HepG2 (cell line): ENCODE results near the gene FOSL2. TPM values are rescaled to one million over a fixed set of nuclear protein-coding genes. Genes with fewer than 3 reads are reported as not detected.

Experiments
- CSRNP1 ChIP-seq: sonication (generic); formaldehyde crosslinking; IDR thresholded peaks from 2 replicates; pipeline ENCODE4 v1.8.1; 2023; ENCODE audit warnings: mild to moderate bottlenecking, missing genetic modification reagents
- DBP ChIP-seq: sonication (generic); formaldehyde crosslinking; IDR thresholded peaks from 2 replicates; pipeline ENCODE4 v1.4.0; 2020; ENCODE audit warnings: missing genetic modification reagents; ENCODE audit errors: not compliant biosample characterization
- FUBP1 ChIP-seq: sonication (generic); formaldehyde crosslinking; IDR thresholded peaks from 2 replicates; pipeline ENCODE4 v1.5.1; 2020; ENCODE audit warnings: missing genetic modification reagents, mild to moderate bottlenecking, borderline replicate concordance
- HHEX ChIP-seq: IDR thresholded peaks from 2 replicates; pipeline ENCODE4 v1.6.1; 2016; ENCODE audit warnings: control low read depth
- HMG20A ChIP-seq: IDR thresholded peaks from 2 replicates; pipeline ENCODE4 v1.6.1; 2016; ENCODE audit warnings: borderline replicate concordance
- MED13 ChIP-seq: sonication (generic); formaldehyde crosslinking; IDR thresholded peaks from 2 replicates; pipeline ENCODE4 v1.5.0; 2020; ENCODE audit warnings: missing genetic modification reagents
- MTF2 ChIP-seq: sonication (generic); formaldehyde crosslinking; IDR thresholded peaks from 2 replicates; pipeline ENCODE4 v1.5.0; 2020; ENCODE audit warnings: missing genetic modification reagents, borderline replicate concordance
- MXI1 ChIP-seq: IDR thresholded peaks from 3 replicates; pipeline ENCODE4 v1.6.1; 2012; ENCODE audit warnings: low read depth, low read length, inconsistent platforms, borderline replicate concordance
- NBN ChIP-seq: fragments of 450-650 bp; conservative IDR thresholded peaks from 2 replicates; pipeline ENCODE4 v1.6.1; 2017
- PHF21A ChIP-seq: sonication (generic); formaldehyde crosslinking; IDR thresholded peaks from 2 replicates; pipeline ENCODE4 v1.5.0; 2020; ENCODE audit warnings: mild to moderate bottlenecking, missing genetic modification reagents
- SMYD3 ChIP-seq: sonication (generic); formaldehyde crosslinking; IDR thresholded peaks from 2 replicates; pipeline ENCODE4 v1.8.1; 2023; ENCODE audit warnings: mild to moderate bottlenecking, missing genetic modification reagents
- TRIM22 ChIP-seq: fragments of 450-650 bp; IDR thresholded peaks from 2 replicates; pipeline ENCODE4 v1.6.1; 2017
- XRCC5 ChIP-seq: fragments of 200-400 bp; formaldehyde crosslinking; optimal IDR thresholded peaks from 2 replicates; pipeline ENCODE3; 2017; ENCODE audit warnings: mild to moderate bottlenecking, low read length
- ZBTB14 ChIP-seq: sonication (generic); formaldehyde crosslinking; IDR thresholded peaks from 2 replicates; pipeline ENCODE4 v1.4.0; 2020; ENCODE audit warnings: missing genetic modification reagents
- ZBTB34 ChIP-seq: sonication (generic); formaldehyde crosslinking; IDR thresholded peaks from 2 replicates; pipeline ENCODE4 v1.8.0; 2022; ENCODE audit warnings: mild to moderate bottlenecking, missing genetic modification reagents
- ZGPAT ChIP-seq: IDR thresholded peaks from 2 replicates; pipeline ENCODE4 v1.6.1; 2016; ENCODE audit warnings: mild to moderate bottlenecking
- ZNF660 ChIP-seq: sonication (generic); formaldehyde crosslinking; IDR thresholded peaks from 2 replicates; pipeline ENCODE4 v1.5.1; 2020; ENCODE audit warnings: mild to moderate bottlenecking, low read depth, missing genetic modification reagents, borderline replicate concordance
- ZNF768 ChIP-seq: sonication (generic); formaldehyde crosslinking; IDR thresholded peaks from 2 replicates; pipeline ENCODE4 v1.4.0; 2020; ENCODE audit warnings: missing genetic modification reagents
- polyA plus RNA-seq, 8 experiments: library from polyadenylated mRNA; depleted of rRNA in 3 of 8; stranded (reverse) in 7 of 8; unstranded in 1 of 8; fragments of >200 nt; fragmentation: Illumina TruSeq in 4 of 8; extraction: Trizol in 4 of 8; gene quantifications; 2 replicates each; pipeline versions ENCODE4 v1.2.1 to v1.2.3, GENCODE V29; 2011 to 2016; ENCODE audit warnings: low read depth in 4 of 8, missing spikeins in 1 of 8, mixed read lengths in 1 of 8; ENCODE audit not compliant: insufficient read depth in 1 of 8
- total RNA-seq, 5 experiments: library from RNA; depleted of rRNA; stranded (reverse); fragments of >200 nt; fragmentation: Illumina TruSeq; extraction: Trizol; gene quantifications; 2 replicates each; pipeline ENCODE4 v1.2.3, GENCODE V29; 2016; ENCODE audit warnings: low read depth in 1 of 5

FOSL2 gene
- total and polyA plus RNA-seq, 2 of the 13 experiments (the other 11 are each of a cell fraction or from before 2014, with no cell fraction given): 3.4 to 18.1 TPM

GRCh38 chr2:28389399-28390240 lies 3.0 kb upstream of the FOSL2 start (continued):
- TF ChIP-seq ZBTB14 (CRISPR knock-in tag): no peak
- no peak for TF ChIP-seq FUBP1
- peak; percentile 49 for TF ChIP-seq PHF21A (CRISPR knock-in tag)
- peak; percentile 55; the same call in 1 of the 2 replicates for TF ChIP-seq MTF2 (CRISPR knock-in tag)
- peak; percentile 43 for TF ChIP-seq XRCC5
- TF ChIP-seq MXI1: 0 out of 3 replicates have a peak, but pooled peaks have one; percentile 9
- TF ChIP-seq ZNF768 (CRISPR knock-in tag): peak; percentile 73; the same call in 1 of the 2 replicates
- no peak for TF ChIP-seq DBP (CRISPR knock-in tag)
- TF ChIP-seq TRIM22: no peak
- no peak for TF ChIP-seq NBN
- TF ChIP-seq ZBTB34 (CRISPR knock-in tag): 0 out of 2 replicates have a peak, but pooled peaks have one; percentile 40
- no peak for TF ChIP-seq ZNF660 (CRISPR knock-in tag)
- TF ChIP-seq SMYD3 (CRISPR knock-in tag): 0 out of 2 replicates have a peak, but pooled peaks have one; percentile 53
- TF ChIP-seq HMG20A (CRISPR knock-in tag): 0 out of 2 replicates have a peak, but pooled peaks have one; percentile 5
- TF ChIP-seq CSRNP1 (CRISPR knock-in tag): peak; percentile 61; the same call in 1 of the 2 replicates
- no peak for TF ChIP-seq MED13 (CRISPR knock-in tag)
- TF ChIP-seq HHEX (CRISPR knock-in tag): no peak
- peak; percentile 13; the same call in 1 of the 2 replicates for TF ChIP-seq ZGPAT (CRISPR knock-in tag)
